HFF-Myc (cell line): Measurements from ENCODE around the gene RAX2.
"Not testable (repeated sequence)": the region's sequence is repeated elsewhere in the genome, so short reads cannot be mapped to it uniquely, and the experiment has no call there.

ENCODE experiments used
- DNase-seq: peaks from one replicate; pipeline ENCODE4 v3.0.0-alpha.2; 2011; ENCODE audit warnings: low read depth; ENCODE audit errors: extremely low read depth
- H3K4me3 ChIP-seq: replicated peaks from 2 replicates; pipeline ENCODE4 v1.5.1; 2011; ENCODE audit warnings: low read depth, mild to moderate bottlenecking, control low read depth, low read length
- TF ChIP-seq, protein P1 (sequence below): IDR thresholded peaks from 2 replicates; pipeline ENCODE4 v1.5.1; 2012; ENCODE audit warnings: mild to moderate bottlenecking, low read depth, low read length, control low read depth; ENCODE audit errors: missing control alignments

Gene RAX2

DNA sequence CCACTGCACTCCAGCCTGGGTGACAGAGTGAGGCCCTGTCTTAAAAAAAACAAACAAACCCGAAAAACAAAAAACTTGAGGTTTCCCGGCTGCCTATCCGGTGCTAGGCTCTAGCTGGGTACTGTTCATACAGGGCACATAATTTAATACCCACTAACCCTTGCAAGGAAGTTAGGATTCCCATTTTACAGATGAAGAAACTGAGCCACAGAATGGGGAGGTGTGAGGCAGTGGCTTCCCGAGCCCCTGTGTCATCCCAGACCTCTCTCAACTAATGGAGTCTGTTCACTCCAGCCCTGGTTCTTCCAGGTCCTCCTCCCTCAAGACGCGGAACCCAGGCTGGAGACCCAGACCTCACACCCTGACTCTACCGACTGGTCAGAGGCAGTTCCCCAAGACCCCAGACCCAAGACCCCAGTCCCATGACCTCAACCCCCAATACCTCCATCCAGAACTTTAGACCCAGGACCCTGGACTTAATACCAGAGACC is 11.1 kb downstream of the RAX2 start:
- TF ChIP-seq, protein P1, sequence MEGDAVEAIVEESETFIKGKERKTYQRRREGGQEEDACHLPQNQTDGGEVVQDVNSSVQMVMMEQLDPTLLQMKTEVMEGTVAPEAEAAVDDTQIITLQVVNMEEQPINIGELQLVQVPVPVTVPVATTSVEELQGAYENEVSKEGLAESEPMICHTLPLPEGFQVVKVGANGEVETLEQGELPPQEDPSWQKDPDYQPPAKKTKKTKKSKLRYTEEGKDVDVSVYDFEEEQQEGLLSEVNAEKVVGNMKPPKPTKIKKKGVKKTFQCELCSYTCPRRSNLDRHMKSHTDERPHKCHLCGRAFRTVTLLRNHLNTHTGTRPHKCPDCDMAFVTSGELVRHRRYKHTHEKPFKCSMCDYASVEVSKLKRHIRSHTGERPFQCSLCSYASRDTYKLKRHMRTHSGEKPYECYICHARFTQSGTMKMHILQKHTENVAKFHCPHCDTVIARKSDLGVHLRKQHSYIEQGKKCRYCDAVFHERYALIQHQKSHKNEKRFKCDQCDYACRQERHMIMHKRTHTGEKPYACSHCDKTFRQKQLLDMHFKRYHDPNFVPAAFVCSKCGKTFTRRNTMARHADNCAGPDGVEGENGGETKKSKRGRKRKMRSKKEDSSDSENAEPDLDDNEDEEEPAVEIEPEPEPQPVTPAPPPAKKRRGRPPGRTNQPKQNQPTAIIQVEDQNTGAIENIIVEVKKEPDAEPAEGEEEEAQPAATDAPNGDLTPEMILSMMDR: no peak
- peak overlapping the region; percentile 71 for H3K4me3 ChIP-seq
- DNase-seq: no peak

DNA sequence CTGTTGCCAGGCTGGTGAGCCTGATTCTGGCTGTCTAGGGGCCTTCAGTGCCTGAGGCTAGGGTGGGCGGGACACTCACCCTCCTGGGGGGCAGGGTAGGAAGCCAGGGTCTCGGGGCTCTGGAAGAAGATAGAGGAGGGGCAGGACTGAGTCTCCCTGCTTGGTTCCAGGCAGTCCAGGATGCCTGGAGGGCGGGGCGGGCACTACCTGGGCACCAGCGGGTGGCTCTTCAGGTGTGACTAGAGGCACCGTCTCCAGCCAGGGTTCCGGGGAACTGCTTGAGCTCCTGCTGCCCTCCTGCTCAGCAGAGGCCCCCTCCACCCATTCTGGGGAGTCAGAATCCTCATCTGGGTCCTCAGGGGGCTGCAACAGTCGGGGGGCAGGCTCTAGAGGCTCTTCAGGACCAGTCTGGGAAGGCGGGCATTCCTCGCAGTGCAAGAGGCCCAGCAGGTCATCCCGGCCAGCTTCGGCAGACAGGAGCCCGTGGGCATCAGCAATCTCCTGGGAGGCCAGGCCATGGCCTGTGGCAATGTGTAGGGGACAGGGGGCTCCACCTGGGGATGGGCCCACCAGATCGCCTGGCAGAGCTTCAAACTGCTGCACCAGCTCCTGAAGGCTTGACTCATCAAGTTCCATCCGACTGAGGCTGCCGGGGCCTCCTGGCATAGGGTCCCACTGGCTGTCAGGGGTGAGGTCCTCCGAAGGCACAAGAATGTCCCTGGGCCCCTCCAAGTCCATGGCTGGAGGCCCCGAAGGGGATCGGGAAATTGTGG is 12.4 kb downstream of the RAX2 start:
- H3K4me3 ChIP-seq: no peak overlapping the region
- no peak for DNase-seq
- TF ChIP-seq, protein P1: no peak

DNA sequence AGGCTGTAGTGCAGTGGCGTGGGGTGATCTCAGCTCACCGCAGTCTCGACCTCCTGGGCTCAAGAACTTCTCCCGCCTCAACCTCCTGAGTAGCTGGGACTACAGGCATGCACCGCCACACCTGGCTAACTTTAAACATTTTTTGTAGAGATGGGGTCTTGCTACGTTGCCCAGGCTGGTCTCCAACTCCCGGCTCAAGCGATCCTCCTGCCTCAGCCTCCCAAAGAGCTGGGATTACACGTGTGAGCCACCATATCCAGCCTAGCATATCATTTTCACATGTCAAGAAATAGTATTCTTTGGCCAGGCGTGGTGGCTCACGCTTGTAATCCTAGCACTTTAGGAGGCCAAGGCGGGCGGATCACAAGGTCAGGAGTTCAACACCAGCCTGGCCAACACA is 13.7 kb downstream of the RAX2 start:
- DNase-seq, H3K4me3 ChIP-seq: not testable (repeated sequence)

DNA sequence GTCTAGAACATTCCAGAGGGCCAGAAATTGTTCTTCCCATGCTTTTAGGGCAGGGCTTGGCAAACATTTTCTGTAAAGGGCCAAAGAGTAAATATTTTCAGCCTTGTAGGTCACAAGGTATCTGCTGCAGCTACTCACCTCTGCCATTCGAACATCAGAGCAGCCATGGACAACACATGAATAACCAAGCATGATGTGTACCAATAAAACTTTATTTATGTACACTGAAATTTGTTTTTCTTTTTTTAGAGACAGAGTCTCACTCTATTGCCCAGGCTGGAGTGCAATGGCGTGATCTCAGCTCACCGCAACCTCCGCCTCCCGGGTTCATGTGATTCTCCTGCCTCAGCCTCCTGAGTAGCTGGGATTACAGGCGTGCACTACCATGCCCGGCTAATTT is 14.3 kb downstream of the RAX2 start:
- not testable (repeated sequence) for H3K4me3 ChIP-seq, DNase-seq

DNA sequence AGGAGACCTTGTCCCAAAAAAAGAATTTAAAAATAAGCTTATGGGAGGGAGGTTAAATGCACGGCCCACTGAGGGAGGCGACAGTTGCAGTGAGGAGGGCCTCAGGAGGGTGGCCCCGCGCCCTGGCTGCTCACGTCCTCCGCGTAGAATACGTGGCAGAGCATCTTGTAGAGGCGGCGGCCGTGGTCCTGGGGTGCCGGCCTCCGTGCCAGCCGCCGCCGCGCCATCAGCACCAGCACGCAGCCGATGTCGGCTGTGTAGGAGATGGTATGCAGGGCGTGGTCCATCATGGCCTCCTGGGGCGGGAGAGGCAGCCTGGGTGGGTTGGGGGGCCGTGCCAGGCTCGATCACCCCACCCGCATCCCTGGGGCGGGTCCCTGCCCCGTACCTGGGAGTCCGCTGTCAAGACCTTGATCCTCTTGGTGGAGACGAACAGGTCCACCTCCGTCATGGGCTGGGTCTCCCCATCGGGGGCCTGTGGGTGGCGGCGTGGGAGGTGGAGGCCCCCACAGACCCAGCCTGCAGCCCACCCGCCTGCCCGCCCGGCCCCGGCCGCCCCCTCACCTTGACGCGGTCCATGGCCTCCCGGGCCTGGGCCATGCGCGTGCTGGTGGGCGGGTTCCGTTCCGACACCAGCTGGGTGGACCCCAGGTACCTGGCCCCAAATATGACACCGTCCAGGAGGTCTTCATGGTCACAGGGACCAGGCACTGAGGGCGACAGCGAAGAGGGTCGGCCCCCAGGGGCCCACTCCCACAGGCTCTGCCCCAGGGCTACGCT is 18.2 kb downstream of the RAX2 start:
- TF ChIP-seq, protein P1: no peak
- DNase-seq: no peak
- H3K4me3 ChIP-seq: no peak overlapping the region

DNA sequence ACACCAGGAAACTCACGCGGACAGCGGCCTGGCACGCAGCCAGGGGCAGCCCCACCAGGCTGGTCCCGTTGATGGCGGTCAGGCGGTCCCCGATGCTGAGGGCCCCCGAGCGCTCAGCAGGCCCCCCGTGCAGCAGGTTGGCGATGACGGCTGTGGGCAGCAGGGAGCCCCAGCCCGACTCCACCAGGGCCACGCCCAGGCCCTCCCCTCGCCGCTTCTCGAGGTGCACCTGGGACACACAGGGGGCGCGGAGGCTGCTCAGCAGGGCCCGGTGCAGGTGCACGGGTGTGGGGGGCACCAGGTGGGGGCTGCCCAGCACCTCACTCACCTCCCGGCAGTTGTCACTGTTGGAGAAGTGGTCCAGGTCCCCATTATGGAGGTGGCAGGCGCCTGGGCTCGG is 19.5 kb downstream of the RAX2 start:
- DNase-seq: no peak
- H3K4me3 ChIP-seq: no peak overlapping the region
- TF ChIP-seq, protein P1: no peak

DNA sequence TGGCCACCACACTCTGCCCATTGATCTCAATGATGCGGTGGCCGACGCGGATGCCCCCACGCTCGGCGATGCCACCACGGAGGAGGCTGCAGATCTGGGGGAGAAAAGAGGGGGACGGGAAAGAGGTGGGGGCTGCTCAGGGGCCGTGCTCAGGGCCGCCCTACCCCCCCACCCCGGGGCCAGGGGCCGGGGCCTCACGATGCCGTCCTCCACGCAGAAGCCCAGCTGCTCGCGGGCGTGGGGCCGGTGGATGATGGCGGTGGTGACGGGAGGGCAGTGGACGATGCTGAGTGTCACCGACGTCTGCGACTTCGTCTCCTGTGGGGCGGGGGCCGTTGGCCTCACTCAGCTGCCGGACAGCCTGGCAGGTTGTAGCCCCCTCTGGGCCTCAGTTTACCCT is 20.8 kb downstream of the RAX2 start:
- TF ChIP-seq, protein P1: no peak
- no peak overlapping the region for H3K4me3 ChIP-seq
- DNase-seq: no peak
